ENCODE results near the gene FURIN.

- TF ChIP-seq SMC3 (IDR thresholded peaks at IDR 0.05; ENCODE audit: low read depth, low read length) (no peak), POLR2A (IDR thresholded peaks at IDR 0.05; ENCODE audit: low read depth, low read length) (no peak), USF2 (IDR thresholded peaks at IDR 0.05; ENCODE audit: low read depth, low read length) (no peak), RCOR1 (IDR thresholded peaks at IDR 0.05; ENCODE audit: insufficient replicate concordance, low read length) (peak; percentile 31), BHLHE40 (IDR thresholded peaks at IDR 0.05; ENCODE audit: low read depth, low read length) (no peak), MAZ (IDR thresholded peaks at IDR 0.05; ENCODE audit: borderline replicate concordance, low read depth, low read length) (0 out of 2 replicates have a peak, but pooled peaks have one; percentile 23), MXI1 (IDR thresholded peaks at IDR 0.05; ENCODE audit: borderline replicate concordance, low read depth, low read length) (no peak), MAFK (IDR thresholded peaks at IDR 0.05; ENCODE audit: low read depth, low read length) (no peak), ELK1 (IDR thresholded peaks at IDR 0.05; ENCODE audit: borderline replicate concordance, low read depth, low read length) (no peak), CEBPB (IDR thresholded peaks at IDR 0.05; ENCODE audit: low read depth, low read length) (no peak)
- TF ChIP-seq, protein P1, sequence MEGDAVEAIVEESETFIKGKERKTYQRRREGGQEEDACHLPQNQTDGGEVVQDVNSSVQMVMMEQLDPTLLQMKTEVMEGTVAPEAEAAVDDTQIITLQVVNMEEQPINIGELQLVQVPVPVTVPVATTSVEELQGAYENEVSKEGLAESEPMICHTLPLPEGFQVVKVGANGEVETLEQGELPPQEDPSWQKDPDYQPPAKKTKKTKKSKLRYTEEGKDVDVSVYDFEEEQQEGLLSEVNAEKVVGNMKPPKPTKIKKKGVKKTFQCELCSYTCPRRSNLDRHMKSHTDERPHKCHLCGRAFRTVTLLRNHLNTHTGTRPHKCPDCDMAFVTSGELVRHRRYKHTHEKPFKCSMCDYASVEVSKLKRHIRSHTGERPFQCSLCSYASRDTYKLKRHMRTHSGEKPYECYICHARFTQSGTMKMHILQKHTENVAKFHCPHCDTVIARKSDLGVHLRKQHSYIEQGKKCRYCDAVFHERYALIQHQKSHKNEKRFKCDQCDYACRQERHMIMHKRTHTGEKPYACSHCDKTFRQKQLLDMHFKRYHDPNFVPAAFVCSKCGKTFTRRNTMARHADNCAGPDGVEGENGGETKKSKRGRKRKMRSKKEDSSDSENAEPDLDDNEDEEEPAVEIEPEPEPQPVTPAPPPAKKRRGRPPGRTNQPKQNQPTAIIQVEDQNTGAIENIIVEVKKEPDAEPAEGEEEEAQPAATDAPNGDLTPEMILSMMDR (conservative IDR thresholded peaks at IDR 0.05; ENCODE audit: low read depth, low read length): no peak
Measured at GRCh38 chr15:90869601-90870353, 1.4 kb downstream of the FURIN start.

Measured in IMR-90 (cell line).